ENCODE results near the gene MICAL3. TPM values are rescaled to one million over a fixed set of nuclear protein-coding genes. Genes with fewer than 3 reads are reported as not detected.

Gene MICAL3
- total and polyA plus RNA-seq, 2 of the 8 experiments (the other 6 are each of a cell fraction or from before 2014, with no cell fraction given) = 8.3 to 41.8 TPM

- WGBS, 2 experiments (ENCODE audit: extremely low coverage in 1 of 2, insufficient coverage in 1 of 2, insufficient read length in 1 of 2, insufficient replicate concordance in 2 of 2, low coverage in 1 of 2, low lambda C conversion rate in 2 of 2, missing lambda C conversion rate in 1 of 2) = 92% methylated on average over 9 of the region's 9 CpGs; no CpG with 5 or more reads in 1 of the 2 experiments
- Histone ChIP-seq H2BK20ac (ENCODE audit: low read length) (no peak overlapping the region), H3K36me3 (ENCODE audit: control insufficient read depth in 2 of 4, insufficient read depth in 4 of 4, low read length in 3 of 4) (no peaks in the 10 kb centered on the region), H3K14ac (ENCODE audit: insufficient read length) (no peak overlapping the region), H4K5ac (ENCODE audit: insufficient read length, low read depth, low read length) (no peak overlapping the region), H4K91ac (replicated peaks; ENCODE audit: insufficient read length, low read length) (no peak overlapping the region), H3K79me1 (ENCODE audit: low read depth, low read length) (peaks cover 20% of the 10 kb centered on the region), H3K4me2 (ENCODE audit: insufficient read depth in 1 of 2, low read depth in 2 of 2, low read length in 2 of 2) (no peak overlapping the region), H4K20me1 (replicated peaks in 1 of 2; ENCODE audit: control insufficient read depth in 1 of 2, insufficient read depth in 2 of 2, low read length in 2 of 2) (peaks cover 3 to 25% of the 10 kb centered on the region in 2 experiments), H3K79me2 (ENCODE audit: control insufficient read depth in 1 of 2, insufficient read depth in 2 of 2, low read length in 2 of 2) (peaks cover 3 to 69% of the 10 kb centered on the region in 2 experiments; a peak in 3 of 4 replicates), H2BK120ac (replicated peaks; ENCODE audit: low read depth, low read length) (no peak overlapping the region), H2AFZ (ENCODE audit: low read length) (no peak overlapping the region), H3K18ac (ENCODE audit: extremely low read depth, low read length) (no peak overlapping the region), H4K8ac (ENCODE audit: extremely low read depth, insufficient read depth, low read length) (no peak overlapping the region), H2BK12ac (ENCODE audit: low read depth, low read length) (no peak overlapping the region), H2BK5ac (ENCODE audit: low read depth, low read length) (no peak overlapping the region), H2AK5ac (ENCODE audit: low read depth, low read length) (no peak overlapping the region), H3K56ac (replicated peaks; ENCODE audit: insufficient read length, low read depth, low read length) (no peak overlapping the region), H3K27me3 (replicated peaks in 1 of 4; ENCODE audit: control insufficient read depth in 3 of 4, extremely low read depth in 1 of 4, insufficient read depth in 3 of 4, low read length in 3 of 4) (no peaks in the 10 kb centered on the region), H2BK15ac (ENCODE audit: low read length) (no peak overlapping the region), H3K4me1 (replicated peaks in 1 of 4; ENCODE audit: control insufficient read depth in 3 of 4, insufficient read depth in 4 of 4, low read length in 3 of 4) (peaks cover 6 to 25% (median 20%) of the 10 kb centered on the region in 4 experiments; a peak in 6 of 7 replicates), H3K9ac (replicated peaks in 1 of 4; ENCODE audit: extremely low read depth in 1 of 4, low read depth in 3 of 4, low read length in 3 of 4) (no peak overlapping the region), H3K4ac (replicated peaks; ENCODE audit: insufficient read length, low read depth, low read length) (no peak overlapping the region), H3K23me2 (ENCODE audit: low read depth, low read length) (no peaks in the 10 kb centered on the region), H3K27ac (ENCODE audit: low read depth, low read length) (no peak overlapping the region), H3K23ac (ENCODE audit: insufficient read length) (no peak overlapping the region), H3K9me3 (ENCODE audit: insufficient read depth in 2 of 2, low read depth in 1 of 2, low read length in 1 of 2) (no peaks in the 10 kb centered on the region), H3K4me3 (ENCODE audit: extremely low read depth in 1 of 4, insufficient read depth in 2 of 4, low read depth in 3 of 4, low read length in 4 of 4) (no peak overlapping the region)
- no peak for FAIRE-seq
- DNase-seq (ENCODE audit: low read depth in 1 of 2, low spot score in 2 of 2) = no peak
- TF ChIP-seq NANOG (IDR thresholded peaks at IDR 0.05; ENCODE audit: insufficient read depth, low read depth, low read length, poor library complexity, severe bottlenecking) (no peak), ASH2L (IDR thresholded peaks at IDR 0.05; ENCODE audit: low read length) (no peak), SIX5 (IDR thresholded peaks at IDR 0.05; ENCODE audit: low read depth, low read length) (no peak), ATF2 (IDR thresholded peaks at IDR 0.05; ENCODE audit: low read length) (no peak), CBX5 (IDR thresholded peaks at IDR 0.05; ENCODE audit: low read depth, low read length) (no peak), YY1 (IDR thresholded peaks at IDR 0.05; ENCODE audit: low read depth, low read length) (no peak), RNF2 (IDR thresholded peaks at IDR 0.05; ENCODE audit: borderline replicate concordance, low read depth, low read length, missing control alignments, poor library complexity, severe bottlenecking) (no peak), SAP30 (IDR thresholded peaks at IDR 0.05; ENCODE audit: insufficient read depth, insufficient replicate concordance, low read length) (no peak), TCF12 (IDR thresholded peaks at IDR 0.05; ENCODE audit: low read depth, low read length) (no peak), TEAD4 (IDR thresholded peaks at IDR 0.05; ENCODE audit: low read depth, low read length) (no peak), ATF3 (IDR thresholded peaks at IDR 0.05; ENCODE audit: insufficient read depth, low read depth, low read length) (no peak)
- ChIA-PET CTCF (ENCODE audit: partially characterized antibody) (interaction anchor here (0.5 to 1.6 kb wide), 11 partner anchors 8 to 128 kb away, joined by 3 to 6 read pairs (median 3); no protein-coding TSS in a partner anchor), POLR2A (ENCODE audit: partially characterized antibody) (no interaction called here)
Measured at GRCh38 chr22:17948101-17948500, 76.3 kb downstream of the MICAL3 start.
